8988T (cell line): ENCODE measurements around the gene PDLIM7.
"Not testable (repeated sequence)": the region's sequence is repeated elsewhere in the genome, so short reads cannot be mapped to it uniquely, and the experiment has no call there.

ENCODE experiments used
- DNase-seq: peaks from one replicate; pipeline ENCODE4 v3.0.0; 2011

PDLIM7 gene

DNA sequence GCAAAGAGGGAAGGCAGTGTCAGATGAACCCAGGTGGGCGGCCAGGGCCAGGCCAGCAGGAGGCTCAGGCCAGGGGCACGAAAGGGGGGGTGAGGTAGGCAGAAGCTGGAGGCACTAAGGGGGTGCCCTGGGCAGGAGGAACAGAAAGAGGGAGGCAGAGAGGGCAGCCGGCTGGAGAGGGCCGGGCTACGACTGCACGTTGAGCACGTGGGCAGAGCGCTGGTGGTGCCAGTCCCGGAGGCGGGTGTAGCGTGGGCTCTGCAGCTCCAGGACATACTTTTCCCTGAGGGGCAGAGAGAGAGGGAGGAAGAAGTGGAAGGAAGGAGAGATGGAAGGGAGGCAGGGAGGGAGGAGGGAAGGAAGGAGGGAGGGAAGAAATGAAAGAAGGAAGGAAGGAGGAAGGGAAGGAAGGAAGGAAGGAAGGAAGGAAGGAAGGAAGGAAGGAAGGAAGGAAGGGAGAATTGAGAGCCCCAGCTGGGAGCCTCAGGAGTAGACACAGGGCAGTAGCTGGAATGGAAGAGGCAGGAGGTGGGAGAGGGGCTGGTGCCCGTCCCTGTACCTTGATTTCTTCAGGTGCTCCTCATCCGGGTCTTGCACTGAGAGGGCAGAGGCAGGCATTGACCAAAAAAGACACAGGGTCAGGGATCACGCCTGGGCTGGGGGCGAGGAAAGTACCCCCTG lies 7.0 kb downstream of the PDLIM7 start:
- no peak for DNase-seq

DNA sequence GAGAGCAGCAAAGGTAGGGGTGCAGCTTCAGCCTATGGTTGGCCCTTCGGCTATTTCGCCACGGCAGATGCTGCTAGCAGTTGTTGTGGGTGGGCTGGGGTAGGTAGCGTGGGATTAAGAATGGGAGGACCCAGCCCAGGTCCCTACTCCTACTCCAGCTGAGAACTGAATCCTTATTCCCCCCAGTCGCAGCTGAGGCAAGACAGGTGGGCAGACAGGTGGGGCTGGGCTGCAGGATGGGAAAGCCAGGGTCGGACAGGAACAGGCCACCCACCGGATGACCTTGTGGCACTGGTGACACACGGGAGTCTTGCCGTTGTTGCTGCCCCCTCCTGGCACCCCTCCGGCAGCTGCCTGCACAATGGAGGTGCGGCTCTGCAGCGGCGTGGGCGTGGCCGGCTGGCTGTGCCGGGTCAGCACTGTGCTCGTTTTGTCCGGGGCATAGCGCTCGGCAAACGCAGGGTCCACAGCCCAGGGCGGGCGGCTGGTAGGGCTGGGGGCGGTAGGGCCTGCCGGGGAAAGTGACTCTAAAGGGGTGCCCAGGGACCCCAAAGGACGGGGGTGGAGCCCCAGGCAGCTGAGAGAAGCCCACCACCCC lies 8.2 kb downstream of the PDLIM7 start:
- DNase-seq = peak; percentile 84

DNA sequence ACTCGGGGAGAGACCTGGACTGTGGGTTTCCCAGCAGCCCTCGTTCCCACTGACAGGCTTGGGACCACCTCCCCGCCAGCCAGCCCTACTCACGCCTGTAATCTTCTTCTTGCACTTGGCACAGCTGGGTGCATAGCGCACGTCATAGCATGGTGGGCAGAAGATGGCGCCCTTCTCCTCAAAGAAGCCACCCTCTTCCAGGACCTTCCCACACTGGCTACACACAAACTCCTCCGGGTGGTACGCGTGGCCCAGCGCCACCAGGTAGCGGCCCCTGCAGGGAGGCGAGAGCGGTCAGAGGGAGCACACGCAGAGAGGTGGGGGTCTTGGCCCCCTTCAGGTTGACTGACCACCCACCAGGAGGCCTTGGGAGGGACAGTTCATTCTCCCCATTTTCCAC lies 9.4 kb downstream of the PDLIM7 start:
- no peak for DNase-seq

DNA sequence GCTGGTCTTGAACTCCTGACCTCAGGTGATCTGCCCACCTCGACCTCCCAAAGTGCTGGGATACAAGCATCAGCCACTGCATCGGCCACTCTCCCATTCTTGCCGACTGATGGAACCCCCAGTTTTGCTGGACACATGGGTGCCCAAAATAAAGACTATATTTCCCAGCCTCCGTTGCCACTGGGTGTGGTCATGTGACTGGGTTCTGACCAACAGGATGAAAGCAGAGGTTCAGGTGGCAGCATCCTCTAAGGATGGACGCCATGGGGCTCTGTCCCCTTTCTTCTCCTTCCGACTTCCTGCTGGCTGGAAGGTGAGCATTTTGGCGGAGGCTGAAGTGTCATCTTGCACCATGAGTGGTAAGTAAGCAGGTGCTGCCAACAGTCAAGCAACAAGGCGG lies 10.3 kb downstream of the PDLIM7 start:
- DNase-seq = no peak

DNA sequence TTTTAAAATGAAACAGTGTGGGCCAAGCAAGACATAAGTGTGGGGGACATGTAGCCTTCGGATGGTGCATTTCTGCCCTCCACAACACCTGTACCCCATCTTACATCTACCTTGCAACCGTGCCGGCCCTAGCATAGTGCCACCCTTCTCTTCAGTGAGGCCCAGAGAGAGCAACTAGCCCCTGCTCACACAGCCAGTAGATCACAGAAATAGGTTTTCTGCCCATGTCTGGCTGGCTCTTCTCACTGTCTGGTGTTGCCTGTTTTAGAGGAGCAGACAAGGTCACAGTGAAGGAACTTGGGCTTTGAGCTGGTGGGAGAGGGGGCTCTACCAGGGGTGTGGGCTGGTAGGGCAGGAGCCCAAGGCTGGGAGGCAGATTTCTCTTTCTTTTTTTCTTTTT lies 11.1 kb downstream of the PDLIM7 start:
- DNase-seq = no peak

DNA sequence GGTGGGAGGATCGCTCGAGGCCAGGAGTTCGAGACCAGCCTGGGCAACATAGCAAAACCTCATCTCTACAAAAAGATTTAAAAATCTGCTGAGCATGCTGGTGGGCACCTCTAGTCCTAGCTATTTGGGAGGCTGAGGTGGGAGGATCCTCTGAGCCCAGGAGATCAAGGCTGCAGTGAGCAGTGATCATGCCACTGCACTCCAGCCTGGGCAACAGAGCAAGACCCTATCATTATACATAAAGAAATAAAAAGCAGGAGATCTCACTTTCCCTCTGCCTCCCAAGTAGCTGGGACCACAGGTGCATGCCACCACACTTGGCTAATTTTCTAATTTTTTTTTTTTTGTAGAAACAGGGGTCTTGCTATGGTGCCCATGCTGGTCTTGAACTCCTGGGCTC lies 11.7 kb downstream of the PDLIM7 start:
- not testable (repeated sequence) for DNase-seq

DNA sequence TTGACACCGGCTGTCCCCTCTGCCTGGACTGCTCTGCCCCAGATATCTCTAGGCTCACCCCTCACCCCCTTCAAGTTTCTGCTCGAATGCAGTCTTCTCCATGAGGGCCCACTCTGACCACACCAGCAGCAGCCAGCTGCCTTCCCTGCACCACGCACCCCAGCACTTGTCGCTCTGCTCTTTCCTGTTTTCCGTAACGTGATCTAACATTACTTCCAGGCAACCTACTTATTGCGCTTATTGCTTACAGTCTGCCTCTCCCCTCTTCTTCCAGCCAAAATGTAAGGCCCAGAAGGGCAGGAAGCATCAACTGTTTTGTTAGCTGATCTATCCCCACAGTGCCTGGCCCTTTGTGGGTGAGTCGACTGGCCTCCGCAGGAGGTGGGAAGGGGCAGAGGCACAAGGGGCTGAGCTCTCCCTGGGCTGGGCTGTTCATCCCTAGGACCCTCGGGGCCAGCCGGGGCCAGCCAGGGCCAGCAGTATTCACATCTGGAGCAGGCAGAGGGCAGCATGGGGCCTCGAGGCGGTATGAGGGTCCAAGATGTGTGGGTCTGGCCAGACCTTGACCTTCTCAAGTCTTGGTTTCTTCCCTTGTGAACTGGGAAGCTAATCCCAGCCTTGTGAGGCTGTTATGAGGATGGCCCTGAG lies 12.4 kb downstream of the PDLIM7 start:
- DNase-seq = no peak

DNA sequence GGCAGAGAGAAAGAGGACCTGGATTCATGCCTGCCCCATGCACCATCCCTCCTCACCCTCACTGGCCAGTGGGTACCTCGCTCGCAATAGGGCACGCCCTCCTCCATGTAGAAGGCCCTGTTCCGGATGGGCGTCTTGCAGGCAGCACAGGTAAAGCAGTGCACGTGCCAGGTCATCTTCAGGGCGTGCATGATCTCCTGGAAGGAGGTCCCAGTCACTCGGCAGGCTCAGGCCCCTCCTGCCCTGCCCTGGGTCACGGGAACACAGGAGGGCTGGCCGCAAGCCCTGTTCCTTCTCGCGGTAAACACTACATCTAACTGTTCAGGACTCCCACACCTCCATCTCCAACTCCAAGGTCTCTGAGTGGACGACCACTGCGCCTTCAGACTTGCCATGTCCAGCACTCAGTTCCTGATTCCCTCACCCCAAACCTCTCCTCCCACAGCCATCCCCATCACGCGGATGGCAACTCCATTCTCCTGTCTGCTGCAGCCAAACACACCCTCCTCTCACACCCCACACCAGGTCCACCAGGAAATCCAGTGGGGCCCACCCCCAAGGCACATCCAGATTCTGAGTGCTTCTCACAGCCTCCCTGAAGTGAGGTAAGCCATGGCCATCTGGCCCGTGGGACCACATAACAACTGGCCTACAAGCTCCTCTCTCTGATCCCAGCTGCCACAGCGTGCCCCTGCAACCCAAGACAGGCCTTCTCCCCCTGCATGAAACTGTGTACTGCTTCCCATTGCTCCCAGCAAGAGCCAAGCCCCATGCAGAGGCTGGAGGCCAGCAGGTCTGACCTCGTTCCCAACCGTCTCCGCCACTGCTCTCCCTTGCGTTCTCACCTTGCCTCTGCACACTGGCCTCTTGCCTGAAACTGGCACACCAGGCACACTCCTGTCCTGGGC lies 13.2 kb downstream of the PDLIM7 start:
- DNase-seq = no peak

DNA sequence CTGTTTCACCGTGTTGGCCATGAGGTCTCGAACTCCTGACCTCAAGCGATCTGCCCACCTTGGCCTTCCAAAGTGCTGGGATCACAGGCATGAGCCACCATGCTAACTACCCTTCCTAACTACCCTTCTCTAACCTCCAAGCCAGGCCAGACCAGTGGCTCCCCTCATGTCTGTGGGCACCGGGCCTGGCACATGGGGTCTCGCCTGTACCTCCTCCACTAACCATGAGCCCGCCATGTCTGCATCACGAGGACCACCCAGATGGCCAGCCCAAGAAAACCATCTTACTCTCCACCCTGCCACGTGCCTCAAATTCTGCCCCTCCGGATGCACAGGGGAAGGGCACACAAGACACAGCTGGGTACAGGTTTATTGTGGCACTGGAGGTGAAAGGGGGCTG lies 14.4 kb downstream of the PDLIM7 start:
- DNase-seq = no peak

DNA sequence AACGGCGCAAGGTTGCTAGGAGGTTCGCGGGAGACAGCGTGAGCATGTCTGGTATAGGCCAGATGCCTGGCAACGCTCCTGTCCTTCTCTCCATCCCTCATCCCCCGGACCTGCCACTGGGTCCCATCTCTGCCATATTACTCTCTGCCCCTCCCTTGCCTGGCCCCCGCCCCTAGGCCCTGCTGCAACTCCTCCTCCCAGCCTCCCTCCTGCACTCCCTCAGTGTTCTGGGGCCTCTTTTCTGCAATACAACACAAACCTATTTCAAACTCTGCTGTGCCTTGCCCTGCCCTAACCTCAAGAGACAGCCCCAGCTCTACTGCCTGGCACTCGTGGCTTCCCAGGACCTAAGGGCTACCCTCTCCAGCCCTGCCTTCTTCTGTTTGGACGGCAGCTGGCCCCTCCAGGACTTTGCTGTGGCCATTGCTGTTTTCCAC lies 15.0 kb downstream of the PDLIM7 start:
- DNase-seq = no peak

DNA sequence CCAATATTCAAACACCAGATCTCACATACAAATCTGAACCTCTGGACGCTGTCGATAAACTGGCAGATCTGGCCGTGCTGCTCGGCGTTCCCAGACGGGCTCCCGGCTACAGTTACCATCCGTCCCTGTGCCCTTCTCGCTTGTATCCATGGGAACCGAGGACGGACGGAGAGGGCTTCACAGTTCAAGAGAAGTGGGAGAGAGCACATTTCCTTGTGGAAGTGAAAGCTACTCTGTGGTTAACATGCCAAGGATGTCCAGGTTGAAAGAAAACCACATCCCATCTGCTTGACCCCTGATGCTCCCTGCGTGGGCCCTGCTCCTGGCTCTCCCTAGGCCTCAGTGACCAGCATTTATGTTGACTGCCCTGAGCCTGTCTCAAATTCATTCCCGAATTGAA lies 17.6 kb downstream of the PDLIM7 start:
- DNase-seq = no peak

DNA sequence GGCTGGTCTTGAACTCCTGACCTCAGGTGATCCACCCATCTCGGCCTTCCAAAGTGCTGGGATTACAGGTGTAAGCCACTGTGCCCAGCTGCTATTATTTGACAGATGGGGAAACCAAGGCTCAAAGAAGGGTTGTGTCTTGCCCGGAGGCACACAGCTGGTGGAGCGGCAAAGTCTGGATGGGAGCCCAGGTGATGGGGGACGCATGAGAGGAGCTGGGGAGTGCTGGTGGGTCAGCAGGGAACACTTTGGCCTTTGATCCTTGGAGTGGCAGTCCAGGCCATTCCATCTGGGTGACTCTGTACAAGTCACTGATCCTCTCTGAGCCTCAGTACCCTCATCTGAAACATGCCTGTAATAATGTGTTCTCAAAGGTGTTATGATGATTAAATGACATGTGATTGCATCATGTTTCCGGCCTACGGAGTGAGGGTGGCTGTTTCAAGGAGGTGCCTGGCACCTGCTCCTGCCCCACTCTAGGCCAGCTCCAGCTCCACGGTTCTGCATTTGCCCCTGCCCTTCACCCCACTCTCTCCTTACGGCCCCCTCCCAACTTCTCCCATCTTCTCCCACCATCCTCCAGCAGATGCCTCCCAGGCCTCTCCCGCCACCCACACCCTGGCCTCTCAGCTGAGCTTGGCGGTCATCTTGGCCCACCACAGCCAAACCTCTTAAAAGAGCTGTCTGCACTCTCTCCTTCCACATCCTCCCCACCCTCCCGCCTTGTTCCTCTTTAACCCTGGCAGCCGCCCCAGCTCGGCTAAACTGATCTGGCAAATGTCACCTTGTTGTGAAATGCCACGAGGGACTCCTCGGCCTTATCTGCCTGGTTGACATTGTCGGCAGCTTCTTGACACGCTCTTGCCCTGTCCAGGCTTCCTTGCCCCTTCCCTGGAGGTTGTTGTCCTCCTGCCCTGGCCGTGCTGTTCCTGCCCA lies 18.4 kb downstream of the PDLIM7 start:
- no peak for DNase-seq

DNA sequence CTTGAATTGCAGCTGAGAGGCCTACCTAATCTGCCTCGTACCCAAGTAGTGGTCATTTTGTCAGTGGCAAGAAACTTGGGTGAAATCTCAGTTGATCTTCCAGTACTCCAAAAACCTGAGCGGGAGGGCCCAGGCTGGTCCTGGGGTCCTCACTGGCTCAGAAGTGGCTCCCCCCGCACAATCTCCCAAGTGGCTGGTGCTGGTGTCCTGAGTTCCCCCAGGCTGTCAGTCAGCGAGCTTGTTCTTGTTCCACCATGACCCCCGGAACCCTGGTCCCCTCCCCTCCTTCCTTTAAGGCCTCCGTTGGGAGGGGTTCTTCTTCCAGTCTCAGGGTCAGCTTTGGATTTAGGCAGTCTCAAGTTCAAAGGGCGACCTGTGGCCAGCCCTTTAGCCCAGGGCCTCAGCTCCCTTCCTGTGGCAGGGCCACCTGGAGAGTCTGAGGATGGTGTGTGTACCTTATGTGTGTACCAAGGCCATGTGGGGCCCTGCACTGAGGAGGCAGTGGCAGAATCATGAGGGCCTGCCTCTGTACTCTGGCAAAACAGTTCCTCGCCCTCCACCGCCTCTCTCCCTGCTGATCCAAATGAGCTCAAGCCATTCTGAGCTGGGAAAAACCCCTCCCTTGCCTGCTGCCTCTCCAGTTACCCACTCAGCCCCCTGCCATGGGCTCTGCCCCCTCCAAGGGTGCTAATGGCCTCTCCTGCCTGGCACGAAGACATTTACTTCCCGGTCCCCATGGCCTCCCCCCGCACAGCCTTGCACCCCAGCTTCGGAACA lies 19.5 kb downstream of the PDLIM7 start:
- DNase-seq = no peak

DNA sequence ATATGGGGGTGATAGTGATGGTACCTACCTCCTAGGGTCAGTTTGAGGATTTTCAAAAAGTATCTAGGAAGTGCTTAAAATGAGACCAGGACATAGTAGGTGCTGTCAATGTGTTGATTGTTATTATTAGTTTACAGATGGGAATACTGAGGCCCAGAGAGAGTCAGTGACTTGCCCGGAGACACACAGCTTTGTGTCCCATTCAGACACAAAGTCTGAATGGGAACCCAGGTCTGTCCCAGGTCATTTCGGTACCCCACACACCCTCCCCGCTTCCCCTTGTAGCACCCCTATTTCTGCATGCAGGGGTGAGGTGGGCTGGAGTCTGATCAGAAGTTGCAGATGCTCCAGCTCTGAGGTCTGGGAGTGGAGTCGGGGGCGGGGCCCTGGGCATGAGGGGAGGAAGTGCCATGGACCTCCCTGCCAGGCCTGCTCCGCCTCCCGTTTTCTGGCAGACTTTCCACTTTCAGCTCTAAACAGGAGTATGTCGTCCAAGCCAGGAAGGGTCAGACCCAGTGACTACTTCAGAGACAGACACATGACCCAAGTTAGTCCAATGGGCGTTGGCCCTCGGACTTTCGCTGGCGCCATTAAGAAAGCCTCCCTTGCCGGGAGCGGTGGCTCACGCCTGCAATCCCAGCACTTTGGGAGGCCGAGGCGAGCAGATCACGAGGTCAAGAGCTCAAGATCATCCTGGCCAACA lies 20.7 kb downstream of the PDLIM7 start:
- no peak for DNase-seq

DNA sequence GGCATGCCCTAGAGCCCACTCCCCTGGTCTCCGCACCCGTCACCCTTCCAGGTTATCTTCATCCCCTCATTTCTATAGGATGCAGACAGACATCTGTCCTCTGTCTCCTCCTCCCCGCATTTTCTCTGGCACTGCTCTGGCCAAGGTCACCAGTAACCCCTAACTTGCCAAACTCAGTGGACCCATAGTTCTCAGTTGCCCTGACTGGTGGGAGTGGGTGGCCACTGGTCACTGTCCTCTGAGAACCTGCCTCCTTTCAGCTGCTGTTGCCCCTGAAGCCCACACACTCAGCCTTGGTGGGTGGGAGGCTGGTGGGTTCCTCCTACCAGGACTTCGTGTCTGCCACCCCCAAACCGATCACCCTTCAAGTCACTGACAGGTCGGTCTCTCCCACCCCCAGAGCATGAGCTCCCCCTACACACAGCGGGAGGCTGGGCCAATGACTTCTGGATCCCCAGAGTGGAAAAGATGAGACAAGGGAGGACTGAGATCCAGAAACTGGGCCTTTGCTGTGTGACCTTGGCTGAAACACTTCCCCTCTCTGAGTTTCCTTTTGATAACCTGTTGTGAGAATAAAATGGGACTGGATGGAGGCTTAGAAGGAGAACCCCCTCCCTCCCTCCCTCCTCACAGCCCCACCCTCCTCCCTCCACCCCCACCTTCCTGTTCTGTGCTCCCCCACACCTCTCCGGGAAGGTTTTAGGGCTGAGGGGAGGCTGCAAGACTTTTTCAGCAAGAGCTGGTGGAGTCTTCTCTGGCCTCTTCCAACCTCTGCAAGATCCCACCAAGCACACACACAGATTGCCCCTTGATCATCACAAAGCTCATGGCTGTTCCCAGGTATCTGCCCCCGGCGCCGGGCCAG lies 21.6 kb downstream of the PDLIM7 start:
- no peak for DNase-seq

DNA sequence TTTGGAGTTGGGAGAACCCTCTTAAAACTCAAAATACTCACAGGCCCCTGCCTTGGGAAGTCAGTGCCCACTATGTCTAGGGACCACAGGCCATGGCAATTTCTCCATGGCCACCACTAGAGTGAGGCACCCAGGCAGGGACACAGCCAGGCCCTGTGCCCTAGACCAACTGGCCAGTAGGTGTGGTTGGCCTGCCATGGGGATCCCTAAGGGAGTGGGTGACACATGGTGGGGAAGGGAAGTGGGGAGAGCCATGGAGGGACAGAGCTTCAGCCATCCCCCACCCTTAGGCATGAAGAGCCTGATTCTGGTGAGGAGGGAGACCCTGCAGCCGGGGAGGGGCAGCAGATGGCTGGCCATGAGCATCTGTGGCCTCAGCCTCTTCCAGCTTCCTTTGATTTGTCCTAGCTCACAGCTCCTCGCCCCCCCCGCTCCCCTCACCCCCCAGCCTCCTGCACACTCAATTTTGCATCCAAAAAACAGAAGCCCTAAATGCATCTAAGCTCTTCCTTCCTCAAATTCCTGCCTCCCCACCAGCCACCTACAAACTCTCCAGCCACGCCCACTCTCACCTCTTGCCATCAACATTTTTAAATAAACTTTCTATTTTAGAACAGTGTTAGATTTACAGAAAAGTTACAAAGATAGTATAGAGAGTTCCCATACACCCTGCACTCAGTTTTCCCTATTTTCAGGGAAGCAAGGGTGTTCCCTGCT lies 22.4 kb downstream of the PDLIM7 start:
- no peak for DNase-seq

DNA sequence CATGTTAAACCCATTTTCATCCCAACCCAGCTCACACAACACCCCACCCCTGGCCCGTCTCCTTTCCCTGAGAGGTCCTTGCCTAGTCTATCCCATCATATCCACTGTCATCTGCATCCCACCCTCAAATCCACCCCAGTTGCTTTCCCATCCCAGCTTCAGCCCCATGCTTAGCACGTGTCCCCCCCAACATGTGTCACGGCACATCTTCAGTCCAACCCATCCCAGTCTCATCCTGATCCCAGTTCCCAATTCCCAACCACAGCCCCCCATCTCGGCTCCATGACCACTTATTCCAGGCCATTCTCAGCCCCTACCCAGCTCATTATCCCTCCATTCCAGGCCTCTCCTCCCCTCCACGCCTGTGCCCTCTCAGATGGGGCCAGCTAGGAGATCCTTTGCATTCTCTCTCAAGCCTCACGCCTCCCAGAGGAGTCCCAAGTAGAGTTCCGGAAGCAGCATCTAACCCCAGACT lies 23.4 kb downstream of the PDLIM7 start:
- DNase-seq = no peak

DNA sequence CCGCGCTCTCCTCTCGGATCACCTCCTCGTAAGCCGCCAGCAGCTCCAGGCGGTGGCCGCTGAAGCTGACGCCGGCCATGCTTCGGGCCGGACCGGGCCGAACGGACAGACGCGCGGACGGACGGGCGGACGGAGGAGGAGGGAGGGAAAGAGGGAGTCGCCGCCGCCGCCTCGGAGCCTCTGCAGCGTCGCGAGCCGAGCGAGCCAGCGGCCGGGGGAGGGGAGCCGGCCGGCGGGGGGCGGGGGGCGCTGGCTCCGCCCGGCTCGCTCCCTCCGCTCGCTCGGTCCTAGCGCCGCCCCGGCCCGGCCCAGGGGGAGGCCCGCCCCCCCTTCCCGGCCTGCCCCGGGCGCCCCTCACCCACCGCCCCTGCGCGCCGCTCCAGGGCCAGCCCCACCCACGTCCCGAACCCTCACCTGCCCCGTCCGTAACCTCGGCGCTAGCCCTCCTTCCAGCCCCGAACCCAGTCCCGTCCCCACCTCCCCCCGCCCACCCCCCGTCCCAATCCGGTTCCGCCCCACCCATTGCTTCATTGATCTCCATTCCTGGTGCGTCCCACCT lies 23.9 kb downstream of the PDLIM7 start, which contains the start of gene DBN1:
TSS of gene DBN1 (minus strand) at position 192 of the 559 bp plus-strand sequence. CDS start at position 79, 113 bp downstream.
- DNase-seq = peak; percentile 97
